ENCODE data around the gene CDC42EP4.

CDC42EP4 gene, protein sequence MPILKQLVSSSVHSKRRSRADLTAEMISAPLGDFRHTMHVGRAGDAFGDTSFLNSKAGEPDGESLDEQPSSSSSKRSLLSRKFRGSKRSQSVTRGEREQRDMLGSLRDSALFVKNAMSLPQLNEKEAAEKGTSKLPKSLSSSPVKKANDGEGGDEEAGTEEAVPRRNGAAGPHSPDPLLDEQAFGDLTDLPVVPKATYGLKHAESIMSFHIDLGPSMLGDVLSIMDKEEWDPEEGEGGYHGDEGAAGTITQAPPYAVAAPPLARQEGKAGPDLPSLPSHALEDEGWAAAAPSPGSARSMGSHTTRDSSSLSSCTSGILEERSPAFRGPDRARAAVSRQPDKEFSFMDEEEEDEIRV

DNA sequence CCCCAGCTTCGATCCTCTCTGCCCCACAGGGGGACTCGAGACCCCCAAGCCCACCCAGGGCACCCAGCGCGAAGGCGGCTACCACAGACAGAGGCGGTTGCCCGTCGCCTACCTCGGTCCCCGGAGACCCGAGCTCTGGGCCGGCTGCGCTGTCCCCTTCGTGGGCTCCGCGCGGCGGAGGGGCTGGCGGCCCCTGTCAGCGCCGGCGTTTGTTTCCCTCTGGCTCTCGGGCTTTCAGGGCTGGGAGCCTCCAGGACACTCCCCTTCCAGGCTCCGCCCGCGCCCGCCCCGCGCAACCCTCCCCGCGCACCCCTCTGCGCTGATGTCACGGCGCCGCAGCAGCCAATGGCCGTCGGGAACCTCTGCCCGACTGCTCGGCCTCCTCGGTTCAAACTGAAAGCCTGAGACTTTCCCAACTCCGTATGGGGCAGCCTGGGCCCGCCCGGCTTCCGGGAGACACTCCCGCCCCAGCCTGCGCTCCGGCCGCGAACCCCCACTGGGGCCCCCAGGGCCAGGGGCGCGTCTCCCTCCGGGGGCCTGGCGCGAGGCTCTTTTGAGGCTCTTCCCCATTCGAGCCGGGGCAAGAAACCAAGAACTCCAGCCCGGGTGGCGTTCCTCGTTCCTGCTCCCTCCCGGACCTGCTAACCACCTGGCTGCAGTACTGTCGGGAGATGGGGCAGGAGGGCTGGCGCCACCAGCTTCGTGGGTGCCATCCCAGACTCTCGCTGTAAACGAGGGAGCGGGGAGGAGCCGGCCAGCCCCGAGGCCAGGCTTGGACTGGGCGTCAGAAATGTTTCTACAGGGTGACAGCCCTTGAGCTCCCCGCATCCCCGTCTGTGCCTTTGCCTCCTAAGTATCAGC lies at the start of gene CDC42EP4:
CDC42EP4 (minus strand) TSS at position 221 of the 861 bp plus-strand sequence. CDS start 25,501 bp downstream, outside the sequence.
- H3K9me3 Mint-ChIP-seq = no peaks in the 10 kb centered on the region
- H3K4me3 Mint-ChIP-seq = peak within 1 kb of the TSS; percentile 80
- H3K36me3 Mint-ChIP-seq (ENCODE audit: low read depth) = no peaks in the 10 kb centered on the region
- DNase-seq = peak; percentile 88
- ATAC-seq = peak; percentile 93
- H3K4me1 Mint-ChIP-seq = peaks cover 12% of the 10 kb centered on the region
- H3K27me3 Mint-ChIP-seq = peaks cover 4% of the 10 kb centered on the region
- no peak within 1 kb of the TSS for H3K27ac Mint-ChIP-seq

DNA sequence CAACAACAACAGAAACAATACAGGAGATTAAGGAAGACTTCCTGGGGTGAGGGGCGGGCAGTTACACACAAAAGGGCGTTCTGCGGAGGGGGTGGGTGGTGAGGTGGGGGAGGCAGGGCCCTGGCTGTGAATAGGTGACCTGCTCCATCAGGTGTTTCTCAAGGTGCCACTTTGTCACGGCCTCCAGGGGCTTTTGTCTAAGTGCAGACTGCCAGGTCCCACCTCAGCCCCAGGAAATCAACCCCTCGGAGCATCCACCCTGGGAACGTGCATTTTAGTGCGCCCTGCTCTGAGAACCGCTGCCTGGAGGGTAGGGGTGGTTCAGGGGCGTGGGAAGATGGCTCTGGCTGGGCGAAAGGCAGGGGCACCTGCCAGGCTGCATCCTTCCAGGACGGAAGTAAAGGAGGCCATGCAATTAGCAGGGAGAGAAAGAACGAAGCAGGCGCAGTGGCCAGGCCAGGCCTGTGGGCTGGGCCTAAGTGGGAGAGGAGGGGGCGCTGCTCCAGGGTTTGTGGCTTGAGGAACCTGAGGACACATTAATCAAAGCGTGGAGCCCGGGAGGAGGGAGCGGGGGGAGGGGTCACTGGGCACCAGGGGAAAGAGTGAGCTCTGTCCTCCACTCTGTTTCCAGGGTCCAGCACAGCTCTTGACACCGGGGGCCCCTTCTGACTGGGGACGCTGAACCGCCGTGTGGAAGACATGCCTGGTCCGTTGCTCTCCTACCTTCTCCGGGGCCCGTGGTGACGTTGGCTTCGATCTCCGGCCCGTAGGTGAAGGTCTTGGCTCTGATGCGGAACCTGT lies 49.4 kb upstream of the CDC42EP4 start:
- H3K4me3 Mint-ChIP-seq = no peak overlapping the region
- H3K27me3 Mint-ChIP-seq = no peaks in the 10 kb centered on the region
- DNase-seq = no peak
- no peaks in the 10 kb centered on the region for H3K4me1 Mint-ChIP-seq
- no peaks in the 10 kb centered on the region for H3K9me3 Mint-ChIP-seq
- ATAC-seq = no peak
- no peak overlapping the region for H3K27ac Mint-ChIP-seq
- no peaks in the 10 kb centered on the region for H3K36me3 Mint-ChIP-seq (ENCODE audit: low read depth)

DNA sequence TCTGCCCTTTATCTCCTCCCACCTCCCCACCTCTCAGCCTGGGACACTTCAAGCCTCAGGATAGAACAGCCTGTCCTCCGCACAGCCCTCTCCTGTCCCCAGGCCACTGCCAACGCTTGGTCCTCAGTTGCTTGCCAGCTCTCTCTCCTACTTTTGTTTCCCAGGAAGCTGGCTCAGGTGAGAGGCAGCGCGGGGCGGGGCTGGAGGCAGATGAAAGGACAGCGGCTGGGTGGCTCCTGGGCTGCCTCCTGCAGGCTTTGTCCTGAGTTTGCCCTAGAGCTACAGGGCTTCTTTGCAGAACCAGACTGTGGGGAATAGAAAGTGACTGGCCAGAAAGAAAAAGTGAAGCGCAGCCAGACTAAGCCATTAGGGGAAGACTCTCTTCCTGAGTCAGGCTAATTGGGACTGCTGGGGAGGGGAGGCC lies 48.2 kb upstream of the CDC42EP4 start:
- ATAC-seq = no peak
- Mint-ChIP-seq H3K36me3 (ENCODE audit: low read depth) (no peaks in the 10 kb centered on the region), H3K4me1 (no peaks in the 10 kb centered on the region), H3K27me3 (no peaks in the 10 kb centered on the region), H3K4me3 (no peak overlapping the region), H3K27ac (no peak overlapping the region), H3K9me3 (no peaks in the 10 kb centered on the region)
- no peak for DNase-seq

DNA sequence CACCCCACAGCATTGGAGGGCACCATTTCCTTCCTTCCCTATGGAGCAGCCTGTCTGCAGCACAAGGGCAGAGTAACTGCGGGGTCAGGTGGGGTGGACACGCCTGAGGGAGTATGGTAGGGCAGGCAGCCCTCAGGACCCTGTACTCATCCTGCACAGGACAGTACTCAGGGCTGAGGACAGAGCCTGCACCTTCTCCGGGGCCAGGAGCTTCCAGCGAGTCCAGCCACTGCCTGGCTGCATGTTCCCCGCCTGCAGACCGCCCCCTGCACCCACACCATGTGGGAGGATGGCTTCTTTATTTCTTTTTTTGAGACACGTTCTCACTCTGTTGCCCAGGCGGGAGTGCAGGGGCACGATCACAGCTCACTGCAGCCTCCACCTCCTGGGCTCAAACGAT lies 47.6 kb upstream of the CDC42EP4 start:
- H3K9me3 Mint-ChIP-seq = no peaks in the 10 kb centered on the region
- ATAC-seq (no peak), DNase-seq (no peak)
- no peak overlapping the region for H3K4me3 Mint-ChIP-seq
- no peaks in the 10 kb centered on the region for H3K36me3 Mint-ChIP-seq (ENCODE audit: low read depth)
- H3K4me1 Mint-ChIP-seq = no peaks in the 10 kb centered on the region
- no peaks in the 10 kb centered on the region for H3K27me3 Mint-ChIP-seq
- H3K27ac Mint-ChIP-seq = no peak overlapping the region

DNA sequence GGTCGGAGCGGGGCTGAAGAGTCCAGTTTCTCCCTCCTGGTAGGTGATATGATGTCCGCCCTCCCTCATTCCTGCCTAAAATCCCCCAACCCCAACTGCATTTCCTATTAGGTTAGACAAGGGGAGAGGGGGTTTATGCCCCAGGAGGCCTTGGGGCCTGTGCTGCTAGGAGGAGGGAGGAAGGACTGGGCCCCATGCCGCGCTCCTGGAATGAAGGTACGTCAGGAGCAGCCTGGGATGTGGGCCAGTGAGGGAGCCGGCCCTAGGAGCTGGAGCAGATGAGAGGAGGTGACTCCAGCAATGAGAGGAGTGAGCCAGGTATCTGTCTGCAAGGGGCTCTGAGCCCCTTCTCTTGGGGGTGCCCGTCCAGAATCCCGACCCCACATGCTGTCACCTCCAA lies 46.9 kb upstream of the CDC42EP4 start:
- Mint-ChIP-seq H3K4me3 (no peak overlapping the region), H3K9me3 (no peaks in the 10 kb centered on the region), H3K4me1 (no peaks in the 10 kb centered on the region), H3K27ac (no peak overlapping the region), H3K36me3 (ENCODE audit: low read depth) (no peaks in the 10 kb centered on the region), H3K27me3 (no peaks in the 10 kb centered on the region)
- no peak for ATAC-seq
- no peak for DNase-seq

DNA sequence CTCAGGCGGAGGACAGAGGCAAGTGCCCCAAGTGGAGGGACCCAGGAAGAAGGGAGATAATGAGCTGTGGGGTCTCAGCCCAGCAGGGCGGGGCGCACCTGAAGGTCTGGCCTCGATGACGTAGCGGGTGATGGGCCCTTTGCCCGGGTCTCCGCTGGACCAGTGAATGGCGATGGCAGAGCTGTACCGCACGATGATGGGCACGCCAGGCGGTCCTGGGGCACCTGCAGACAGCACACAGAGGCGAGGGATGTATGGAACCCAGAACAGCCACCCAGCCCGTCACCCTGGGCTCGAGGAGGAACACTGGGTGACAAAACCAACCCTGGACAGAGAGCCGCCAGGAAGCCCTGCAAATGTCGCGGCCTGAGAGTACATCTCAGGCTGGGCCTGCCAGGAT lies 46.2 kb upstream of the CDC42EP4 start:
- H3K27ac Mint-ChIP-seq = no peak overlapping the region
- no peaks in the 10 kb centered on the region for H3K4me1 Mint-ChIP-seq
- no peaks in the 10 kb centered on the region for H3K27me3 Mint-ChIP-seq
- H3K9me3 Mint-ChIP-seq = no peaks in the 10 kb centered on the region
- no peak overlapping the region for H3K4me3 Mint-ChIP-seq
- DNase-seq = no peak
- no peak for ATAC-seq
- no peaks in the 10 kb centered on the region for H3K36me3 Mint-ChIP-seq (ENCODE audit: low read depth)

DNA sequence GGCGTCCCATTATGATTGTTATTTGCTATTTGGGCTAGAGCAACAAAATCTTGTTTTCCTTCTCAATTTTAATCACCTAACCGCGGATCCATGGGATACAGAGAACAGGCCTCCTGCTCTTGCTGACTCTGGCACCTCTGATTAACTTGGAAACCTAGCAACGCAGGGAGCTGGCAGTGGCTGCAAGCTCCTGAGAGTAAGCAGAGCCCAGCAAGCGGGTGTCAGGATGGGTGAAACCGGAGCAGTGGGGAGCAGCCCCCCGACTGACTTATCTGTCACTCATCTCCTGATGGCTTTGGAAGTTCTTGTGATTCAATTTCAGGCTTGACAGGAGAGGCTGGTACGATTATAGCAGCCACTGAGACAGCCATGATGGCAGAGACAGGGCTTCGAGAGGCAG lies 45.5 kb upstream of the CDC42EP4 start:
- Mint-ChIP-seq H3K36me3 (ENCODE audit: low read depth) (no peaks in the 10 kb centered on the region), H3K27me3 (no peaks in the 10 kb centered on the region), H3K4me1 (no peaks in the 10 kb centered on the region)

DNA sequence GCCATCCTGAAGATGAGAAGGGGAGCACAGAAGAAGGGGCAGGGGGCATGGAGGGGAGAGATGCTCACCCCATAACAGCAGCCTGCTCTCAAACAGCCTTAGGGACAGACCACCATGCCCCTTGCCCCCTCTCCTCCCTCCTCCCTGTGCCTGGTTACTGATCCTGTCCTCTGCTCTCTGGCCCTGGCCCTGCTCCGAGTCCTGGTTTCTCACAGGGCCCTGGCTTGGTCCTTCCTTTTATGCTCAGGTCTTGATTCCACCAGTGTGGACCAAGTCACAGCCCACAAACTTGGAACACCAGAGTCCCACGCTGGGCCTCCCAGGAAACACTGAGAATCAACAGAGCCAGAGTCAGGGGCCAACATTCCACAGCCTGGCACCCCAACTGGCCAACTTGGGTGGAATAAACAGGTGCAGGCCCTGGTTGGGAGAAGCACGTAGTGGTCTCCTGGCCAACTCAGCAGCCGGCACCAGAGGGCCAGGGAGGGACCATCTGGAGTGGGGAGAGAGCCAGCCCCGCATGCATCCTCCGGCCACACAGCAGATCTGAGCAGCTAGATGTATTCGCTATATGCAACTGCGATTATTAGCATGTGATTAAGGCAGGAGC lies 44.9 kb upstream of the CDC42EP4 start:
- ATAC-seq (no peak), DNase-seq (no peak)
- Mint-ChIP-seq H3K27me3 (no peaks in the 10 kb centered on the region), H3K4me1 (no peaks in the 10 kb centered on the region), H3K9me3 (no peaks in the 10 kb centered on the region), H3K36me3 (ENCODE audit: low read depth) (no peaks in the 10 kb centered on the region), H3K27ac (no peak overlapping the region), H3K4me3 (no peak overlapping the region)

More for the DNA sequence above, 45.5 kb upstream of the CDC42EP4 start:
- ATAC-seq = no peak
- no peak overlapping the region for H3K4me3 Mint-ChIP-seq
- H3K27ac Mint-ChIP-seq = no peak overlapping the region
- DNase-seq = no peak
- H3K9me3 Mint-ChIP-seq = no peaks in the 10 kb centered on the region

DNA sequence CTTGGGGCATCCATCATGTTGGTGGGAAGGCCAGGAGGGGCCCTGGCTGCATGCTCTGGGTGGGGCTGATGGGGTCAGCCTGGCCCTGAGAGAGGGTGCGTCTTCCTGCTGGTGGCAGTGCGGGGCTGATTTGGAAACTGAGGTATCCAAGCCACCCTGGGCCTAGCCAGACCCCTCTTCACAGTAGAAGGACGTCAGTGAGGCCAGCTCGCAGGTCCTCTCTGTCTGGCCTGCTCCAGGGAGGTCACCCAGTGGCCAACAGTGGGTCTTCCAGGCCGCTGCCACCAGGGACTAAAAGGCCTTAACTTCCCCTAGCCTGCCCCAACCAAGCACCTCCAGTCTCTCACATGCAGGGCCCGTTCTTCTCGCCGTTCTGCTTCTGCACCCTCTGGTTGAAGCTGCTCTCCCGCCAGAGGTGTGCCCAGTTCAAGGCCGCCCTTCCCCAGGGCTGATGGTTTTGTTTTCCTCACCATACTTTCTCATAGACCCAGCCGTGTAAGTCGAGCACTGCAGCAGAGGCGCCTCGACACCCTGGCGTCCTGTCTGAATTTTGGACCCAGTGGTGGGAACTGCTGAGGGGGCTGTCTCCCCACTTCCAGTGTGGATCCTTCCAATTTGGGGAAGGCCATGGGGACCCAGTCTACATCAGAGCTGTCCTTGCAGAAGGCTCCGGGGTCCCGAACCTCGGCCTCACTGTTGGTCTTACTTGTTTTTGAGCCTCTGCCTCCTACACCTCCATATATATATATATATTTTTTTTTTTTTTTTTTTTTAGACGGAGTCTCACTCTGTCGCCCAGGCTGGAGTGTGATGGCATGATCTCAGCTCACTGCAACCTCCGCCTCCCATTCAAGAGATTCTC lies 42.9 kb upstream of the CDC42EP4 start:
- H3K36me3 Mint-ChIP-seq (ENCODE audit: low read depth) = no peaks in the 10 kb centered on the region
- H3K27me3 Mint-ChIP-seq = no peaks in the 10 kb centered on the region
- no peak overlapping the region for H3K4me3 Mint-ChIP-seq

DNA sequence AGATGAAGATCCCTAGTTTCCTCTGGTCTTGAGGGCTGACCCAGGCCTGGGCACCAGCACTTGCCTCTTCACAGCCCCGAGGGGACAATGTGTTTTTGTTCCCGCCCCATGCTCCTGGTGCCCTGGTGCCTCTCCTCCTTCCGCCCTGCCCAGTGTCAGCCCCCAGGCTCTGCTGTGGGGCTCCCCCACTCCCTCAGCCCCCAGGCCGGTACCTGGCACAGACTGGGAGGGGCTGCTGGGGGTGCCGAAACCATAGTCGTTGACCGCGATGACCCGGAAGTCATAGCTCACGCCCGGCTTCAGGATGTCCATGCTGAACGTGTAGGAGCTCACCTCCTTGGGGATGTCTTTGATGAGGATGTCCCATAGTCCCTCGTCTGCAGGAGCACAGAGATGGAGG lies 40.5 kb upstream of the CDC42EP4 start:
- no peak for DNase-seq
- Mint-ChIP-seq H3K4me3 (no peak overlapping the region), H3K27me3 (no peaks in the 10 kb centered on the region), H3K4me1 (no peaks in the 10 kb centered on the region), H3K27ac (no peak overlapping the region), H3K9me3 (no peaks in the 10 kb centered on the region), H3K36me3 (ENCODE audit: low read depth) (no peaks in the 10 kb centered on the region)
- no peak for ATAC-seq

More for the DNA sequence above, 42.9 kb upstream of the CDC42EP4 start:
- no peak for DNase-seq
- no peak for ATAC-seq
- Mint-ChIP-seq H3K4me1 (no peaks in the 10 kb centered on the region), H3K27ac (no peak overlapping the region), H3K9me3 (no peaks in the 10 kb centered on the region)

DNA sequence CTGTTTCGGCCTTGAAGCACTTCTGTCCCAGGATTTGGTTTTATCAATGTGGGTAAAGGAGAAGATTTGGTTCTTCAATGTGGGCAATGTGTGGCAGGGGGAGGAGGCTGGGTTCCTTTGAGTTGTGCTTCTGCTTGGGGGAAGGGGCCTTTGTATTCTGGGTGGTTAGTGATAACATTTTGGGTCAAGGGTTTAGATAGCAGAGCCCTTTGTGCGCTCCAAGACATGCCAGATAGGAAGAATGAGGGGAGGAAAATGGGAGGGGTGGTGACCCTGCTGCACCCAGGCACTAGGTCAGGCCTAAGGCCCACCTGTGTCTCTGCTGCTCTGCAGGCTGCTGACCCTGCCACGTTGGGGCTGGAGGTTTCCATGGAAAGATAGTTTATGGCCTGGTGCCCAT lies 40.0 kb upstream of the CDC42EP4 start:
- Mint-ChIP-seq H3K27me3 (no peaks in the 10 kb centered on the region), H3K27ac (no peak overlapping the region), H3K4me3 (no peak overlapping the region), H3K36me3 (ENCODE audit: low read depth) (no peaks in the 10 kb centered on the region), H3K4me1 (no peaks in the 10 kb centered on the region), H3K9me3 (no peaks in the 10 kb centered on the region)
- no peak for ATAC-seq
- no peak for DNase-seq

DNA sequence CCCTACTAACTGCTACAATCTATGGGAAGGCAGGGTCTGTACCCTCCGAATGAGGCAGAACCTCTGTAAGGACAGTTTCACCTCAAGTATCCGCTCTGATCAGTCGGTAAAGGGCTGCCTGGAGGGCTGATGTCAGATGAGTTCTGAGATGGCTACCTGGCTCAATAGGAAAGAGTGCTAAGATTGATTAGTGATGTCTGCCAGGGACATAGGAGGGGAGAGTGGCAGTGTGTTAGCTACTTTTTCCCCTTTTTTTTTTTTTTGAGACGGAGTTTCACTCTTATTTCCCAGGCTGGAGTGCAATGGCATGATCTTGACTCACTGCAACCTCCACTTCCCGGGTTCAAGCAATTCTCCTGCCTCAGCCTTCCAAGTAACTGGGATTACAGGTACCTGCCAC lies 39.1 kb upstream of the CDC42EP4 start:
- no peaks in the 10 kb centered on the region for H3K4me1 Mint-ChIP-seq
- H3K27me3 Mint-ChIP-seq = no peaks in the 10 kb centered on the region
- H3K27ac Mint-ChIP-seq = no peak overlapping the region
- ATAC-seq (no peak), DNase-seq (no peak)
- H3K9me3 Mint-ChIP-seq = no peaks in the 10 kb centered on the region
- H3K36me3 Mint-ChIP-seq (ENCODE audit: low read depth) = no peaks in the 10 kb centered on the region
- no peak overlapping the region for H3K4me3 Mint-ChIP-seq

DNA sequence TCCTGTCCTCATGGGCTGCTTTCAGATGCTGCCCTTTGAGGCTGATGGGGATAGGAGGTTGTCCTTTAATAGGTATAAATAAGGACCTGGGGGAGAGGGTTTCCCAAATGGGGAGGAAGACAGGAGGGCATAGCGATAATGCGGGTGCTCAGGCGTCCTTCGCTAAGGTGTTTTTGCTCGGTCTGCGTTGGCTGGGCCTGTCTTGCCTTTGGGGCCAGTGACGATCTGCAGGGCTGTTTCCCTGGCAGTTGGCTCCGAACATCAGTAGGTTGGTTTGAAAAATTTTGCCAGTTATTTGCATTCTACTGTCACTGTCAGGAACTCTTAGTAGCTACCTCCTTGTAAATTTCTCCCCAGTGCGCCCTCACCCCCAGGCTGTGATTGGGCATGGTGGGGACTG lies 37.8 kb upstream of the CDC42EP4 start:
- Mint-ChIP-seq H3K4me1 (no peaks in the 10 kb centered on the region), H3K27ac (no peak overlapping the region), H3K36me3 (ENCODE audit: low read depth) (no peaks in the 10 kb centered on the region), H3K9me3 (no peaks in the 10 kb centered on the region), H3K4me3 (no peak overlapping the region), H3K27me3 (no peaks in the 10 kb centered on the region)
- no peak for ATAC-seq
- DNase-seq = no peak
